PC-3 (cell line): ENCODE results near the gene SIGLECL1.

Experiments used
- CTCF ChIP-seq: fragments of 300-600 bp; sonication (generic); conservative IDR thresholded peaks from 2 replicates; pipeline ENCODE4 v1.5.1; 2017; ENCODE audit warnings: antibody characterized with exemption, low read depth, mild to moderate bottlenecking, low read length
- EZH2 ChIP-seq: fragments of 300-600 bp; sonication (generic); IDR thresholded peaks from one replicate; pipeline ENCODE4 v1.6.1; 2017; ENCODE audit warnings: antibody characterized with exemption, mild to moderate bottlenecking, low read length; ENCODE audit not compliant: unreplicated experiment

GRCh38 chr19:51277112-51277511 is 26.2 kb downstream of the SIGLECL1 start:
- TF ChIP-seq EZH2, result no peak
- no peak for TF ChIP-seq CTCF
